ENCODE results near the gene KCNJ15.

The KCNJ15 gene

DNA sequence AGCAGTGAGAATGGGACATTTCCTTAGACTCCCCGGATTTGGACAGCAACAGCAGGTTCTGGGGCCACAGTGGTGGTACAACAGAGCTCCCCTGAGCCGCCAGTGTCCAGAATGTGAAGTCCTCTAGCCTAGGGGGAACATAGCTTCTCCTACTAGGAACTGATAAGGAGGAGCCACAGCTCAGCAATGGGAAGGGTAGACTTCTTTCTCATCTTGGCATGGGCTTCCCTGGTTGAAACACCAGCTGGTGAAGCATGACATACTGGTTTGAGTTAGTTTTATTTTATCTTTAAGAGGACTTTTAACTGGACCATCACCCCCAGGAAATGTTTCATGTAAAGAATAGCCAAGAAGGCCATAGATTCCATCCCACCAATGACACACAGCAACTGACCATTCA, 68.4 kb downstream of the KCNJ15 start:
- DNase-seq (ENCODE audit: low read depth in 1 of 2, low spot score in 1 of 2) = no peak

DNA sequence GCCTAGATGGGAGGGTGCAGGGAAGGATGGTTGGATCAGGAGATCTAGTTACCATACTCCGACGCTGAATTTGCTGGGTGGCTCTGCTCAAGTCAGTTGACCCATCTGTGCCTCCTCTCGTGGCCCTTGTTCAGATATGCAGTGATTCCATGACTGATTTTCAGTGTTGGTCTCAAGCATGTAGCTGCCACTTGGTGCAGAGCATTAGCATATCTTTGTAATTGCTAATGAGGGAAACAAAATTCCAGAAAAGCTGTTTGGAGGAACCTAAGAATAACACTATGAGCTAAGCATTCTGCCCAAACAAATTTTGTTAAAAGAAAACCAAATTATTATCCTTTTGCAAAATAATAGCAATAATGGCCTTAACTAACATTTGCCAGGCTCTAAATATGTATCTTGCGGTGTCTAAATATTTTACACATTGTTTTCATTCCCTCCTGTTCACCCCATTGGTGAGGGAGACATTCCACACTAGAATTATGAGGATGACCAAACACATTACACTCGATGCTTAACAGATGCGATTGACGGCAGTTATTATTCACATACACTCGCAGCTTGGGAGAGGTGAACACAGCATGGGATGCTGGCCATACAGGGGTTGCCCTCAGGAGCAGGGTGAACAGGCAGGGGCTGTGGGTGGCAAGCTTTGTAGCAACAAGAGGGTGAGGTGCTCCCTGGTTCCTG, 69.1 kb downstream of the KCNJ15 start:
- DNase-seq (ENCODE audit: low read depth in 1 of 2, low spot score in 1 of 2) = no peak

DNA sequence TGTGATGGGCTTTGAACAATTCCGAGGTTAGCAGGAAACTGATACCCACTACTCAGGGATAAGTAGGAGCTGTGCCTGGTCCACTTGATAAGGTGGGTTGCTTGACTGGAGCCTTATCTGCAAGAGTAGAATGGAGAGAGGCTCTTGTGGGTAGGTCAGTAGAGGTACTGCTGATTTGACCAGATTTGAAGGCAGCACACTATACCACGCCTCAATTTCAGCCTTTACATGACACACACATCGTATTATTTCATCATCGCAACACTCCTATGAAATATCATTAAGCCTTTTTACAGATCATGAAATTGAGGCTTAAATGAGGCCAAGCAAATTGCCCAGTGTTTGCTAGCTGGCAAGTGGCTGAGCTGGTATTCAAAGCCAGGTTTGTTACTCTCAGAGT, 69.6 kb downstream of the KCNJ15 start:
- DNase-seq (ENCODE audit: low read depth in 1 of 2, low spot score in 1 of 2) = no peak

DNA sequence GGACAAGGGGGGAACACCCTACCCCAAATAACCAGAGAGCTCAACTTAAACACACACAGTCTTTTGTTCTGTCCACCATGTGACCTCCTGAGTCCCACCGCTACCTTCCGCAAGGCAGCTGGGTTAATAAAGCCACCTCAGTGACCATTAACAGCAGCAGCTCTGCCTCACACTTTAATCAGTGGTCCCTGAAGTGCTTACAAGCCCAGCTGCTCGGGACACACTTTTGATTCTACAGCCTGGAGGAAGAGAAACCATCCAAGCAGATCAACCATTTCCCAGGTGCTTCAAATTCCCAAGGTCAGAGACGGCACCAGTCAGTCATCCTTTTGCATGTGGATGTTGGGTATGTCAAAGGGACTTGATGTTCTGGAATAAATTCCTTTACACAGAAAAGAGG, 70.1 kb downstream of the KCNJ15 start:
- DNase-seq (ENCODE audit: low read depth in 1 of 2, low spot score in 1 of 2) = no peak

DNA sequence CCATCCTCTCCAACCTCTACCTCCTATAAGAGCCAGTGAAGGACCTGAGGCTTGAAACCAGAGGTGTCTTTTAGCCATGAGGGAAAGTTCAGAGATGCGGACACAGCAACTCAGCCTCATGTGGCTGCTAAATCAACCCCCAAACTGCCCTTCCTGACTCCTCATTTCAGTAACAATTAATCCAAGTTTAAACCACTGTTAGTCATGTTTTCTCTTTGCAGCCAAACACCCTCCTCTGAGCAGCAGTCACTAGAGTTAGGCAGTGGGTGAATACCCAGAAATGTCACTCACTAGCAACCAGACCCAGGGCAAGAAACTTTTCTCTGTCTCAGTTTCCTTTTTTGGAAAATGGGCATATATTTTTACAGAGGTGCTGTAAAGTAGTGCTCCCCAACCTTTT, 71.2 kb downstream of the KCNJ15 start:
- DNase-seq (ENCODE audit: low read depth in 1 of 2, low spot score in 1 of 2) = no peak

DNA sequence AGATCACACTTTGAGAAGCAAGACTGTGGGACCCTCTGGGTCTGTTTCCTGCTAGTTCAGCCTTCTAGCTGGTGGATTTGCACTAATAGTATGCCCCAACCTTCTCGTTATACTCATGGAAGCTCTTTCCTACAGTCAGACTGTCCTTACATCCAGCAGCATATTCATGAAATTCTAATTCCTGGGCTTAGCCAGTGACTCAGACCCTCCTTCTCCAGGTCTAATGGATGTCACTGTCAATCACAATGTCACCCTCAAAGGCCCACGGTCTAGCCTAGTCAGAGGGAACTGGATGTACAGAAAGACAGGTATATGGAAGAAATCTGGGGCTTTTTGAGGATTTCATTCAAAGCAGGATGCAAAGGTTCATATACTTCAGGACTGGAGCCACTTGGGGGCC, 72.4 kb downstream of the KCNJ15 start:
- DNase-seq (ENCODE audit: low read depth in 1 of 2, low spot score in 1 of 2) = no peak

DNA sequence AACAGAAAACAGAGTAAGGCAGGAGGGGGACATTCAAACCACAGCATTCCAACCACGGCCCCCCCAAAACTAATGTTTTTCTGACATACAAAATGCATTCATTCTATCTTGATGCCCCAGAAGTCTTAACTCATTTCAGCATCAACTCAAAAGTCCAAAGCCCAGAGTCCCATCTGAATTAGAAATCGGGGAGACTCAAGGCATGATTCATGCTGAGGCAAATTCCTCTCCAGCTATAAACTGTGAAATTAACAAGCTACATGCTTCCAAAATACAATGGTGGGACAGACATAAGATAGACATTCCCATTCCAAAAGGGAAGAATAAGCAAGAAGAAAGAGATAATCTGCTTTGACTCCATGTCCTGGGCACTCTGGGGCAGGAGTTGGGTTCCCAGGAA, 73.9 kb downstream of the KCNJ15 start:
- DNase-seq (ENCODE audit: low read depth in 1 of 2, low spot score in 1 of 2) = no peak

DNA sequence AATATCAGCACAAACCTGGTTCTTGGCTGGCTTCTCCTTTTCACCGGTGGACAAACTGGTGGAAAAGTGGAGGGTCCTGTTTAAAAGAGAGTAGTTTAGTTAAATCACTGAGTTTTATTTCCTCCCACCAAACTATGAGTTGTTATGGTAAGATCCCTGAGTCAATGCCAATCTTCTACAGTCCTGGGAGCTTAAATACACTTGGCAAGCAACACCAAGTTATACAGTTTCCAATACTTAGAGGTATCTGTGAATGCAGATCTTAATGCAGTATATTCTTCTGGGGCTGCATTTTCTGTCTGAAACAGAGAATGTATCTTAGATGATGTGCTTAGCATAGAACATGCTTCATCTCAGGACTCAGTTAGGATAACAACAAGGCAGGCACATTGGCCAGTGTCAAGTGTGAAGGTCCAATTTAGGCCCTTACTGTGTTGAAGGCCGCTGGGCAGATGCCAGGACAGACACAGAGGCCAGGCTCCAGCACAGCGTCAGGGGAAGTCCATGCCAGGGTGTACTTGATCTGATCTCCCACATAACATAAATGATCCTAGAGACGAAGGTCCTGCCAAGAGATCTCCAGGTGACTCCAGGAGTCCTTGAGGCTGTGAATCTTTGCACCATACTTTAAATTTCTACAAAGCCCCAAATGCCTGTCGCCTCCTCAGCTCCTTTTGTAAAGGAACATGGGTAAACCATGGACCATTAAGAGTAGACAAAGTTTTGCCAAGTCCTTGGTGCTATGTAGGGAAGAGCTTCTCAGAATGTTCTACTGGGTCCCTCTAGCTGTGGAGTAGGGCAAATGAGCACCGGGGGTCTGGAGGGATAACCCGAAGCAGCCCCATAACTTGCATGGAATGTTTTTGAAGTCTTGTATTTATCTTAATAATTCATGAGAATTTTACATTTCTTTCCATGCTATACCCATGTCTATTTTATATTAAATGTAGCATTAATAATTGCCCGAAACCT, 76.8 kb downstream of the KCNJ15 start:
- no peak for DNase-seq (ENCODE audit: low read depth in 1 of 2, low spot score in 1 of 2)

DNA sequence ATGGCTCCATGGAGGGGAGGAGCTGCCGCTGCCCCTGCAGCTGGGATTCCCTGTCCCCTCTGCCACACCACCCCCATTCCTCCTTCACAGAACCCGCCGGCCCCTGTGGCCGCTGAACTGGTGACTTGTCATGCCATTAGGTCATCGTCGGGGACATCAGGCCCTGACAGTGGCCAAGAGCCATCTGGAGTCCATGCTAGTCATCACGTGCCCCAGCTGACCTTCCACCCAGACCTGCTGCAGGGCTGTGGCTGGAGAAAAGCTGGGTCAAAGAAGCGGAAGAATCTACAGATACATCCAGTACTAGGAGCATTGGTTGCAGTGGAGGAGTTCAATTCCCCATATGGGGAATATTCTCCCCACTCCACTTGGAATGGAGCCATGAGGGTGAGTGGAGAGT, 78.1 kb downstream of the KCNJ15 start:
- DNase-seq (ENCODE audit: low read depth in 1 of 2, low spot score in 1 of 2) = no peak

DNA sequence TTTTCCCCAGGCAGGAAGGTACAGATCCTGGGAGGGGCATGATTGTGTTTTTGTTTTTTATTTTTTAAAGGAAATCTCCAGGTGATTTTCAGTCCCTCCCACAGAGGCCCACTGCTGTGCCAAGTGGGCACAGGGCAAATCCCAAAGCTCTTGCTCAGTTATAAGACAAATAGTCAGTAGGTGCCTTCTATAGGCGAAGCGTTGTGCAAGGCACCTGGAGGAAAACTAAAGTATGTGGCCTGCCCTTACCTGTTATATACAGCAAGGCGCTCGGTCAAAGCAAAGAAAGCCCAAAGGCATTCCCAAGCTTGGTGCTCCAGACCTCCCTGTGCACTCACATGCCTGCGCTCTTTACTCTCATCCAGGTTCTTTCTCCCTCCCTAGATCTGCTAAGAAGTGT, 81.0 kb downstream of the KCNJ15 start:
- no peak for DNase-seq (ENCODE audit: low read depth in 1 of 2, low spot score in 1 of 2)

DNA sequence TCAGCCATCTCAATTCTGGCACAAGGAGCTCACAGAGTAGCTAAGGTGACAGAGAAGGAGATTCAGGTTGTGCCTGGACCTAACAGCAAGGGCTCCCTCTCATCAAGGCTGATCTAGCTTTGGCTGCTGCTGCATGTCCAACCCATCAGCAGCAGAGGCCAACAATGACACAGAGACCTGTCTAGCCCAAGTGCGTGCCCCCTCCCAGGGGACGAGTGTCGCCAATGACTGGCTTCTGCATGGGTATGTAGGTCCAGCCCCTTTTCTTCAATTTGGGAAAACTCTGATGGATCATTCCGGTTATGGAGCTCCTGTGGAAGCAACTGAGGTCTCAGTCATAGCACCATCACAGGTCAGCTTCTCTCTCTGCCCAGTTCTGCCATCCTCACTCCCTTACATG, 83.3 kb downstream of the KCNJ15 start:
- no peak for DNase-seq (ENCODE audit: low read depth in 1 of 2, low spot score in 1 of 2)

DNA sequence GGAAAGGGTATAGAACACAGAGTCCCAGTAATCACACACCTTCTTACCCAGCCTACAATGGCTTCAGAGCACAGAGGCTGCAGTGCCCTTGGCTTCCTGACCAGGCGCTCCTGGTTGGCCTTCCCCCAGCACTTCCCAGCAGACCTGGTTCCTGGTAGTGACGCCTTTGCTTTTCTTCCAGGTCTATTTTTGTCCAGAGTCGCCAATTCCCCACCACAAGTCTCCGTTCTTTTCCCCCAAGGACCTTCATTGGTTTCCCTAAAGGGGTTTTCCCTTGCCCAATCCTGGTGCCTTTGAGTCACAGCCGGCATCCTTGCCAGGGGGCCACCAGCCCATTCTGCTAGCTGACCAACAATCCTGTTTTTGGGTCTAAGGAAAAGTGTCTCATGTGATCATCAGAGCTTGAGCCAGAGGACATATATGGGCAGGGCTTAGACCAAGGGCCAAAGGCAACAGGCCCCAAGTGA, 84.8 kb downstream of the KCNJ15 start:
- DNase-seq (ENCODE audit: low read depth in 1 of 2, low spot score in 1 of 2) = no peak

DNA sequence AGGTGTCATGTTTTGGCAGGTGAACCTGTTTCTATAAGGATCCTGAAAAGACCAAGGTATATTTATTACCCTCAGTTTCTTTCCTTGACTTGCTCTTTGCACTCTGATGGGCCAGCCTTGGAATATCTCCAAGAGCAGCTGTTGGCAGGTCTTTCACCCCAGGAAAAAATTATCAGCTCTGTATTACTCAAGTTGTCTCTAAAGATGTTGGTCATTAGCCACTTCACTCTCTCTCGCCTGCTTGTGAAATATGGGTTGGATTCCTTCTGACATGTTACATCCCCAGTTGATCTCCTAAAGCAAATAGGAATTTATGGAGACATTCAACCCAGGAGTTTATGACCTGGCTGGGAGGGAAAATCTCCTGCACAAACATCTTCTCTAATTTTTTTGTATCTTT, 85.9 kb downstream of the KCNJ15 start:
- no peak for DNase-seq (ENCODE audit: low read depth in 1 of 2, low spot score in 1 of 2)

DNA sequence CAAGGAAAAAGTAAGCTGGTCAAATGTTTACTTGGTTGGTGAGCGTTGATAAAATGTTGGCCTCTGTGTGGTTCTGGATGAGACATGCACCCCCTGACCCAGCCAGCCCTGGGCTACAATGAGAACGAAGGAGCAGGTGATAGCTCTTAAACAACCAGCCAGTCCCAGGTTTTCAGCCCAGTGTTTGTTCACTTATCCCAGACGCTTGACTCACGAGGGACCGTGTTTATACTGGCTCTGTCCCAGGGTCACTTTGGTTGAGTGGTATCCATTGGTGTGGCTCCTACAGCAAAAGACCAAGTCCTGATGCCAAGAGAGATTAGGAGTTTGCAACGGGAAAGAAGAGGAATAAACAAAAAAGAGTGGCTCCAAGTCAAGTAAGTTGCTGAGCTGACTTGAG, 86.9 kb downstream of the KCNJ15 start:
- DNase-seq (ENCODE audit: low read depth in 1 of 2, low spot score in 1 of 2) = no peak

DNA sequence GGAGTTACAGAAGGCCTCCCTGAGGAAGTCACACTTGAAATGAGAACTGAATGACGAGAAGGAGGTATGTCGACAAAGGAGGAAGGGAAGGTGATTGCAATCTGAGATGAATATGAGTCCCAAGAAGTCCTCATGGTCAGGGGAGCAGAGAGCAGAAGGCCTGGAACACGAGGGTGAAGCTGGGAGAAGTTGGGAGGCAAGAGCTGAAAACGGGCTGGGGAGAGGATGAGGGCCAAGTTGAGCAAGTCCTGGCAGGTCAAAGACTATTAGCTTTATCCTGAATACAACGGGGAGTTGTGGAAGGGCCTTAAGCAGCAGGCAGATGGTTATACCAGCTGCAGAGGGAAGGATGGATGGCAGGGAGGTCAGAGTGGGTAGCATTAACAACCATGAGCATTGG, 89.5 kb downstream of the KCNJ15 start:
- DNase-seq (ENCODE audit: low read depth in 1 of 2, low spot score in 1 of 2) = no peak

DNA sequence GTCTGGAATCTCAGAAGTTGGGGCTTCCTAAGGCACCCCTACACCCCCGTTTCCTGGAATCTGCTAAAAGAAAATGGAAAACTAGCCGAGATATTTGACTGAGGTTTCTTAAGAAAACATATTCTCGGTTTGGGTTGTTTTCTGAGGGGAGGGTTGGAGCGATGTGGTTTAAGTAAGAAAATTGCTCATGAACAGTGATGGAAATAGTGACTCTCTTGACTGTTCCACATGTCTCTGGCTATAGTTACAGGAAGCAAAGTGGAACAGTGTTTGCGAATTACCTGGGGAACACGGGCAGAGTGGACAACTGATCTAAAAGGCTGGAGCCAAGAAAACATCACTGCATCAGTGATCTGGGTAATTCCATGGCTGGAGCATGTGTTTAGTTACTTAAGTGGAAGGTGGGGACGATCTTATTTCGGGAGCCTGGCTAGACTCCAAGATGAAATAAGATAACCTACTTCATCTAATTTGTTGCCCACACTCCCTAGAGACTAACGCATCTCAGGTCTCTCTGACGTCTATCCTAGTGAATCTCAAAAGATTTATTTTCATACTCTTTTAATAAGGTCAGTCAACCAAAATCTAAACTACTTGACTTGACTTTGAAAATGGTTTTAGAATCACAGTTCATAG, 92.4 kb downstream of the KCNJ15 start:
- DNase-seq (ENCODE audit: low read depth in 1 of 2, low spot score in 1 of 2) = no peak

DNA sequence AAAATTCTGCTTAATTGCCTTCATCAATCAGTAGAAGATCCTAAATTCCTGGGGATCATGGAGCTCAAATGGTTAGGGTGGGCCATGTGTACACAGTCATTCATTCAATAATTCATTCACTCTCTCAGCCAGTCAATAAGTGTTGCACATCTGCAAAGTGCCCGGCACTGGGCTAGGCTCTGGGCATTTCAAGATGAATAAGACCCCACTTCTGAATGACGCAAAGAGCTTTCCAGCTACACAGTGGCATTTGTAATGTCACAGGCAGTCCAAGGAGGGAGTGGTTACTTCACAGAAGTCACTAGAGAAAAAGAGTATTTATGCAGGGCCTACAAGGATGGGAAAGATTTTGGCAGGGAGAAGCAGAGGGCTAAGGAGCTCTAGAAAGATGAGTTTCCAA, 93.2 kb downstream of the KCNJ15 start:
- DNase-seq (ENCODE audit: low read depth in 1 of 2, low spot score in 1 of 2) = no peak

DNA sequence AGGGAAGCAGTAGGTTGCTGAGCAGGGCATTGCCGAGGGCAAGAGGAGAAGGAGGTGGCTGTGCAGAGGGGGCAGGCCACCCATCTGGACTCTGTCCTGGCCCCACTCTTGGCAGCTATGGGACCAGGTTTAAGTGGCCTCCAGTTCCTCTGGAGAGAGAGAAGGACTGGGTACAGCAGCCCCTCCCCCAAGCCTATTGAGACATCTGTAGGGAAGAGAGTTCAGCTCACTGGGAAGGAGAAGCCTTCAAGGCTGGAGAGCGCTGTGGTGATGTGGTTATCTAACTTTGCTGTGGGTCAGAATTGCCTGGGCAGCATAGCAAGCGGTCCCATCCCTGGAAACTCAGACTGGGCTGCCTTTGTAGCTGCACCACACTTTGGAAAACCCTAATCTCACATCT, 93.9 kb downstream of the KCNJ15 start:
- no peak for DNase-seq (ENCODE audit: low read depth in 1 of 2, low spot score in 1 of 2)

DNA sequence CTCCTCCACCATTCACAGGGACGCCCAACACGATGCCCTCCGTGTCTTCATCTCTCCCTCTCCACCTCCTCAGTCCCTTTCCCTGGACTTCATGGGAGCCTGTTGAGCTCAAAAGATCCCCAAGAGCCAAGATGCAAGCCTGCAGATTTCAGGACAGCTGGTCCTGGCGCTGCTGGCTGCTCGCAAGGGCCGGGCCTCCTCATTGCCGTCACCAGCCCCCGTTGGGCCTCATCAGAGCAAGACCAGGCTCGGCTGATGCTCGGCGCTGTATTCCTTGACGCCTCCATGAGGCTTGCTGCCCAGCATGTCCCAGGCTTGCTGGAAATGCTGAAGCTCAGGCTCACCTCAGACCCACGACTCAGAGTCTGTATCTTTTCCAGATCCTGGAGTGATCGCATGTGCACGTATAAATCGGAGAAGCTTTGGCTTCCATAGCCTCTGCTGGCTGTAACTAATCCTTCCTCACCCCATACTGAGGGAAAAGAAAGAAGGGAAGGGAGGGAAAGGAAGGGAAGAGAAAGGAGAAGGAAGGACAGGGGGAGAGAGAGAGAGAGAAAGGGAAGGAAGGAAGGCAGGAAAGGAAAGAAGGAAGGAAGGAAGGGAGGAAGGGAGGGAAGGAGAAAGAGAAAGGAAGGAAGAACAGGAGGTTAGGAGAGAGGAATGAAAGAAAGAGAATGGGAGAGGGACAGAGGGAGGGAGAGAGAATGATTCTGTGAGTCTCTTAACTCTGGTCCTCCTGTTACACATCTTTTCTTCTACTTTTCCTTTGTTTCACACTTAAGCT, 94.6 kb downstream of the KCNJ15 start:
- DNase-seq (ENCODE audit: low read depth in 1 of 2, low spot score in 1 of 2) = no peak

DNA sequence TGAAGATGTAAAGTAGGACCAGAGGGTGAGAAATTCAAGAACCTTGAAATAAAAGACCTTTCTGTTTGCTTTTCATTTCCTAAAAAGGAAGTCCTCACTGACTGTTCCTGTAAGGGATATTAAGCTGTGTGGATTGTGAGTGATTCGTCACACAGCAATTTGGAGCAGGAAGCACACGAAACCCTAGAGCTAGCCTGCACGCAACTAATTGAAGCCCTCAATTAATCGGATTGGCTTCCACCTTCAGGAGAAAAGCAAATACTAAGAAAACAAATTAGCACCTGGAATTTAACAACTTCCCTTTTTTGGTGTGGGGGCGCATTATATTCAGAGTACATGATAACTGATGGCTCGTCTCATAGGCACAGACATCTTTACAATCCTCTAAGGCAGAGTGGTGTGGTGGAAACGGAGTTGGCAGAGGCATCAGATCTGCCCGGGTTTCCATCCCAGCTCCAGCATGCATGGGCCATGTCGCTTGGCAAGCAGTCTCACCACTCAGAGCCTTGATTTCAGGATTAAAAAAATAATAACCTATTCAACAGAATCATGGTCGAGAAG, 95.2 kb downstream of the KCNJ15 start:
- no peak for DNase-seq (ENCODE audit: low read depth in 1 of 2, low spot score in 1 of 2)
